CMK (cell line): Measurements from ENCODE around the gene PPP2R1B.
"Not testable (repeated sequence)": the region's sequence is repeated elsewhere in the genome, so short reads cannot be mapped to it uniquely, and the experiment has no call there.

Experiments
- DNase-seq: peaks from one replicate; pipeline ENCODE4 v3.0.0-alpha.2; 2010; ENCODE audit warnings: low read depth

The PPP2R1B gene

GRCh38 chr11:111765984-111766833 is at the start of gene PPP2R1B:
PPP2R1B (minus strand) TSS chr11:111766389; CDS start chr11:111766361, 28 bp downstream.
- peak; percentile 45 for DNase-seq

- DNase-seq = no peak
Observed at GRCh38 chr11:111815489-111815888, 49.3 kb upstream of the PPP2R1B start.

DNA sequence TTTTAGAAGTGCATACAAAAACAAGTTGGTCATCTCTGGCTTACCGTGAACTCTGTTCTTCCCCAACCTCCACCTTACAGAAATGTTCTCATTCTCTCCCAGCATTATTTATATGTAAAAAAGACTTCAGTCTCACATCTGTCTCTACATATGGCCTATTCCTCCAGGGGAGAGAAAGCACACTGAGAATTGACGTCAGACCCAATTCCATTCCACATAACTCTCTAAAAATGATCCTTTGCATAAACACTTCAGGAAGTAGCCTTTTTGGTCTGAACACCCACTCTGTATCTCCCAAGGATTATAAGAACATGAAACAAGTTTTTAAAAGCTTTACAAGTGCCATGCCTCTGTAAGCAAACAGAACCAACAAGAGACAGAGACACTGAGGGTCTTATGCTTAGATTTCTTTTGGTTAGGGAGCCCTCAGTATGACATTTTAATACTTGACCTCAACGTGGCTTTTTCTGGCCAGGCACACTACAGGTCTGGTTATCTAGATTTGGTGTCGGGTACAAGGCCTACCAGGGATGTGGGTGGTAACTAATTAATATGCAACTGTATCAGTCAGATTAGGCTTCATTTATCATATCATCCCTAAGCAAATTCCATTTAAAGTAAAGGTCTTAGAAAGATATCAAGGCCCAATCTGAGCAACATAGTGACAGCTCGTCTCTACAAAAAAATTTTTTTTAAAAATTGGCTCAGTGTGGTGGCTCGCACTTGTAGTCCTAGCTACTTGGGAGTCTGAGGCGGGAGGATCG is 48.5 kb upstream of the PPP2R1B start:
- no peak for DNase-seq

DNA sequence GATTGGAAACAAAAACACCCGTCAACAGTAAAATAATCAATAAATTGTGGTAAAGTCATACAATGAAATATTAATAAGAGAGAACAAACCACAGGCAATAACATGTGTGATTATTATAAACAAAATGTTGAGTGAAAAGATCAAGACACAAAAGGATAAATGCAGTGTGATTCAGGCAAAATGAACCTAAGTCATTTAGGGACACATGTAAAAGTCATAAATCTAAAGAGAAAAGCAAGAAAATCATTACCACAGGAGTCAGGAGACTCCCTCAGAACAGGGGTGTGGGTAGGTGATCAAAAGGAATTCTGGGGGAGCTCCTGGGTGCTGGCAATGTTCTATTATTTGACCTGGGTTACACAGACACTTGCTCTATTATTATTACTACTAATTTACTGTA is 47.9 kb upstream of the PPP2R1B start:
- DNase-seq = no peak

GRCh38 chr11:111812211-111812610 is 46.0 kb upstream of the PPP2R1B start:
- DNase-seq = no peak

DNA sequence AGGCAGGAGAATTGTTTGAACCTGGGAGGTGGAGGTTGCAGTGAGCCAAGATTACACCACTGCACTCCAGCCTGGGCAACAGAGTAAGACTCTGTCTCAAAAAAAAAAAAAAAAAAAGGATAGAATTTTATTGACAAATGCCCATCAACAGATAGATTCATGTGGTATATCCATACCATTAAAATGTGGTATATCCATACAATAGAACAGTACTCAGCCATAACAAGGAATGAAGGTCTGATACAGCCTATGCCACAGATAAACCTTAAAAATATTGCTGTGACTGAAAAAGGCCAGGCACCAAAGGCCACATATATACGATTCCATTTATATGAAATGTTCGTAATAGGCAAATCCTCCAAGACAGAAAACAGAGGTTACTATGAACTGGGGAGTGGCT is 45.3 kb upstream of the PPP2R1B start:
- no peak for DNase-seq

DNA sequence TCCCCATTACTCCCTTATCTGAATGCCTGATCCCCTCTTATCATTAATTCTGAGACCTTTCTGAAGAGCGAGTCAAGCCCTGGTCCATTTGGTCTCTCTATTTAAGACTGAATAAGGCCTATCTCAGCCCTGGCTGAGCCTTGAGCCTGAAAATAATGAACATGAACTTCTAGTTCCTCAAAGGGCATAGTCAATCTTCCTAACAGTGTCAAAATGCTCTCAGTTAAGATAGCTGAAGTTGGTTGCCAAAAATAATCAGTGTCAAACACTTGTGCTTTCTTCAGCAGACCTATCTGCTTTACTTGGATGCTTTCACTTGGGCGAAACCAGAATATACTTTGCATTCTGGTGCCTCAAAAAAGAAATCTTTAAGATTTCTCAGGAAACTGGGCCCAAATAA is 42.6 kb upstream of the PPP2R1B start:
- DNase-seq = no peak

DNA sequence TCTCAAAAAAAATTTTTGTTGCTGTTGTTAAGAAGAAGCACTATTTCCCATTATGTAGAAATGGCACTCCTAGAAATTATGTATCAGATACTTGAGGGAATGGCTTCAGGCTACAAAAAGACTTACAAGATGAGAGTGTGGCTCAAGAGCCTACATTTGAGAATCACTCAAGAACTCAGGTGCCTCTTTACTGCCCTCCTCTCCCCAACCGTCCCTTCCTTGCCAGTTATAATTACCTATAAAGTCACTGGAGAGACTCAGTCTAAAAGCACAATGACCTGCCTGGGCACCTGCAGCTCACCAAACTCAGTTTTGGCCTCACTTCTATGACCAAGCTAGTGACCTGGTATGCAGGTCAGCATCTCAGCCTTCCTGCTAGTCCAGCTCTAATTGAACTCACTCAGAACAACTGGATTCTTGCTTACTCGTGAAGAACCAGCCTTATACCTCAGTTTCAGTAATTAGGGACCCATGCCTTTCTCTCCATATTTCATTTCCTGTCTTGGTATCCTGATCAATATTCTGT is 41.9 kb upstream of the PPP2R1B start:
- DNase-seq = no peak

- no peak for DNase-seq
Observed at GRCh38 chr11:111807076-111807475, 40.9 kb upstream of the PPP2R1B start.

DNA sequence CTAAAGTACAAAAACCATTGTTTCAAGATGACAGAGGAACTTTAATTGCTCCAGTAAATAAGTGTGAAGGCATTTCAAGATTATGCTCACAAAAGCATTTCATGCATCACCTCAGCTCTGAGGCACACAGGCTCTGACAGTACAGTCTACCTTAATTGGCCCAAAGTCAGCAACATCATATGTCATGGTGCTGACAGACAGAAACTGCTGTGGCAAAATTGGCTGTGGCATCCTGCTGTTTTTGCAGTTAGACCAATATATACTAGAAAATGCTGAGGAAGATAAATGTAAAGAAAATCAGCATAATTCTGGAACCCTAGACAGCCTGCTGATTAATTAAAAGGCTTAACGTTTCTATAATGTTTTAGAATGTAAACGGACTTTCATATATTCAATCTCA is 34.9 kb upstream of the PPP2R1B start:
- no peak for DNase-seq

GRCh38 chr11:111798279-111798678 is 32.1 kb upstream of the PPP2R1B start:
- DNase-seq = no peak

- peak; percentile 60 for DNase-seq
Observed at GRCh38 chr11:111797145-111797581, 31.0 kb upstream of the PPP2R1B start.

- DNase-seq = no peak
Observed at GRCh38 chr11:111796696-111797095, 30.5 kb upstream of the PPP2R1B start.

DNA sequence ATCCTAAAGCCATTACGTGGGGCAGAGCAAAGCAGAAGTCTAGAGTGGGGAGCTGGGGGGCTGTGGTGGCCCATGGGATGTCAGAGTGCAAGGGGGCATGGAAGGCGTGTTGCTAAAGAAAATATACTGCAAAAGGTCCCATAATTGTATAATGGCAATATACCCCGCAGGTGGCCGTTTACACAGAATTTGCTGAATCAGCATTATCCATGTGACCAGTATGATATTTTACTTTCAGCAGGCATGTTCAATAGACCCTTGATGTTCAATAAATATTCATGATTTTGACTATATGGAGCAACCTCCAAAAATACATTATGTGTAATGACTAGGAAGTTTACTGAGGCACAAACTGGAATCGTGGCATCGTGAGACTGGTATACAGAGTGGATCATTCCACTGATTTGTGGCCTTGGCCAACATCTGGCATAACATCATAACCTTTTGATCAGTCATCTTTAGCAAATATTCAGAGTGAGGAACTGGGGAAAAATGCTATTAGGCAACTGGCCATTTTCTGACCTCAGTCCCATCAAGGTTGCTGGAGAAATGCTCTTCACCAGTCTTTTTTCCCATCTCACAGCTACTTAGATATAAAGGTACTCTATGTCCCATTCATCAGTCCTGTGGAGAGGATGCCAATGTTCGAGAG is 29.3 kb upstream of the PPP2R1B start:
- DNase-seq = no peak

GRCh38 chr11:111793863-111794262 is 27.7 kb upstream of the PPP2R1B start:
- DNase-seq = no peak

- DNase-seq = no peak
Observed at GRCh38 chr11:111792955-111793500, 26.8 kb upstream of the PPP2R1B start.

- no peak for DNase-seq
Observed at GRCh38 chr11:111792314-111792713, 26.1 kb upstream of the PPP2R1B start.

DNA sequence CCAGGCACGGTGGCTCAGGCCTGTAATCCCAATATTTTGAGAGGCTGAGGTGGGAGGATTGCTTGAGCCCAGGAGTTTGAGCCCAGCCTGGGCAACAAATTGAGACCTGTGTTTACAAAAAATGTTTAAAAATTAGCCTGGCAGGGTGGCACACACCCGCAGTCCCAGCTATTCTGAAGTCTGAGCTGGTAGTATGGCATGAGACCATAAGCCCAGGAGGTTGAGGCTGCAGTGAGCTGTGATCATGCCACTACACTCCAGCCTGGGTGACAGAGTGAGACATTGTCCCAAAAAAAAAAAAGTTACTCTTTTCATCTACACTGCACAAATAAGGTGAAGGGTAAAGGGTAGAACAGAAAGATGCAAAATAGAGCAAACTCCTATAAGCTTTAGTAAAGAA is 22.3 kb upstream of the PPP2R1B start:
- DNase-seq = no peak

DNA sequence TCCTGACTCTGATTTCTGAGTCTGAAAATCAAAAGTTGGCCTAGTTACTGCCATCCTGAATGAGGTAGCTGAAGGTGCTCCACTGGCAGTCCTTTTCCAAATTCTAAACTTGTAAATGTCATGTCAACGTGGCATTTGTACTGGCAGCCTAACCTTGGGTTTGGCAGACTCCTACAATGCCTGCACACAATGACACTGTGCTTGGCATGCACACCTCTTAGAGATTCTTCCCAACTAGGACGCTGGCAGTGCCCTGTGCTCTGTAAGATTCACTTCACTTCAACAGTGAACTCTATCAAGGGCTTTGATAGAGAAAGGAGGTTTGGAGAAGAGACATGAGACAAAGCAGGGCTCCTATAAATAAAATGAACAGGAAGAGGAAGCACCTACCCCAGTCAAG is 21.9 kb upstream of the PPP2R1B start:
- no peak for DNase-seq

GRCh38 chr11:111785886-111786412 is 19.8 kb upstream of the PPP2R1B start:
- no peak for DNase-seq

- DNase-seq = no peak
Observed at GRCh38 chr11:111785076-111785475, 18.9 kb upstream of the PPP2R1B start.

GRCh38 chr11:111784311-111784710 is 18.1 kb upstream of the PPP2R1B start:
- not testable (repeated sequence) for DNase-seq
